ENCODE measurements around the gene MARK2.
A peak's percentile ranks its signal among the peaks of the same experiment; 100 is the strongest.

The MARK2 gene

DNA sequence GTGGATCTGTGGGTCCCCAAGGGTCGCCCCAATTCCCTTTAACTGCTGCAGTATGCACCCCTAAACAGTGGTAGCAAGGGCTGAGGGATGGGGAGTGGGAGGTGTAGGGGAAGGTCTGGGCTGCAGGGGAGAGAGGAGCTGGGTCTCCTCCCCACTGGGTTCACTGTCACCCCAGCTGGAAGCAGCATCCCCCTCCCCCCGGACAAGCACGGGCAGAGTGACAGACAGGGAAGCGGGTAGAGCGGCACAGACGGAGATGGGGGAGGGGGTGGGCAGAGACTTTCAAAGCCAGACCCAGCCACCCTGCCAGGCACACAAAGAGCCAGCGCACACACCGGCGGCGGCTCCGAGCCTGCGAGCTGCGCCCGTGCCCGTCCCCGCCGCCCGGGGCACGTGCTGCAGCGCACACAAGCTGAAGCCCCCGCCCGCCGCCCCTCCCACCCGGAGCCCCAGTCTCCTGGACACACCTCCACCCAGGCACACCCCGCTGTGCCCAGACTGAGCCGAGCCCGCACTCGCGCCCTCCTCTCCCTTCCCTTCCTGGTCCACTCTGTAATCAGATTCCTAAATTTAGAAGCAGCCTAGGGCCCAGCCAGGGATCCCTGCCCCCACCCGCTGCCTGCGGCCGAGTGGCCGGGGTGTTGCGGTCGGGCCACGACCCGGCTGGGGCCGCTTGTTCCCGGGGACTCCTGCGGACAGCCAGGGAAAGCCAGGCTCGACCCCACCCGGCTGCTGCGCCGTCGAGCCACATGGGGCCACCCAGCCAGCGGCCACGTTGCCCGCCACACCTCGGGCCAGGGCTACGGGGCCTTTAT, 79.0 kb downstream of the MARK2 start:
- DNase-seq (ENCODE audit: extremely low spot score, insufficient read length, low read depth), result no peak
- no peak for FAIRE-seq

- FAIRE-seq (no peak), DNase-seq (ENCODE audit: extremely low spot score, insufficient read length, low read depth) (no peak)
These were observed 79.7 kb downstream of the MARK2 start for GRCh38 chr11:63918507-63919191.

GRCh38 chr11:63919267-63920125, 80.6 kb downstream of the MARK2 start:
- DNase-seq (ENCODE audit: extremely low spot score, insufficient read length, low read depth), result no peak
- FAIRE-seq, result no peak

GRCh38 chr11:63920126-63920938, 81.4 kb downstream of the MARK2 start:
- DNase-seq (ENCODE audit: extremely low spot score, insufficient read length, low read depth), result no peak
- no peak for FAIRE-seq

DNA sequence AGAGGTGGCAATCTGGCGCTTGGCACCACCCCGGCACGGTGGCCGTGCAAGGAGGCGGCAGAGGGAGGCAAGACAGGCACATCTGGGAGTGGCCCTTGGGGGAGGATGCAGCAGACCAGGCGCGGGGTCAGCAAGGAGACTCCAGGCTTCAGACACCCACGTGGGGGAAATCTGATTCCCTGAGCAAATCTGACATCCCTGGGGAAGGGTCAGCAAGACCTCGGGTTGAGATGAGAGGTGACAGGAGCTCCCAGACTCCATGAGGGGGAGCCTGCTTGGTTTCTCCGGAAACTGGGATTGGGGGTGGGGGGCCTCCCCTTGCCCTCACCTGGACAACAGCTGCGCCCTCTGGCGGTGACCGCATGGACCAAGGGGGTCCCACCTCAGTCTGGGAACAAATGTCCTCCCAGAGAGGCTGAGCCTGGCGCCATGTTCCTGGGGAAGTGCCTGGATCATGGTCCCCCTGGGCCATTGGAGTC, 82.1 kb downstream of the MARK2 start:
- no peak for DNase-seq (ENCODE audit: extremely low spot score, insufficient read length, low read depth)
- FAIRE-seq, result no peak

- DNase-seq (ENCODE audit: extremely low spot score, insufficient read length, low read depth), result no peak
- no peak for FAIRE-seq
These were observed 83.8 kb downstream of the MARK2 start for GRCh38 chr11:63922673-63923192.

DNA sequence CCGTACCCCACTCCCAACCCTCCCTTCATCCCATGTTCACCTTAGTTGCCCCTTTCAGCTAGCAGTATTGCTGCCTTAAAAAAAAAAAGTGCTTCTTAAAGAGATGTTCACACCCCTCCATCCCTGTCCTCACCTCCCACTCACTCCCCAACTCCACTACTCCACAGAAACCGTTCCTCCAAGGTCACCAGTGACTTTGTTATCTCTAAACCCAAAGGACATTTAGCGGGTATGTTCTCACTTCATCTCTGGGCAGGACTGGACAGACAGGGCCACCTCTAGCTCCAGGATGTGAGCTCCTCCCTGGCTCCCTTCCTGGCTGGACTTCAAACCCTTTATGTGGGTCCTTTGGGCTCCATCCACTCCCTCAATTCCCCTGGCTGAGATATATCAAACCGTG, 84.4 kb downstream of the MARK2 start:
- DNase-seq (ENCODE audit: extremely low spot score, insufficient read length, low read depth) (no peak), FAIRE-seq (no peak)

GRCh38 chr11:63929616-63930015, 90.7 kb downstream of the MARK2 start:
- no peak for FAIRE-seq

GRCh38 chr11:63931045-63931444, 92.1 kb downstream of the MARK2 start:
- DNase-seq (ENCODE audit: extremely low spot score, insufficient read length, low read depth), result no peak
- FAIRE-seq, result no peak

More at GRCh38 chr11:63929616-63930015, 90.7 kb downstream of the MARK2 start:
- DNase-seq (ENCODE audit: extremely low spot score, insufficient read length, low read depth), result no peak

DNA sequence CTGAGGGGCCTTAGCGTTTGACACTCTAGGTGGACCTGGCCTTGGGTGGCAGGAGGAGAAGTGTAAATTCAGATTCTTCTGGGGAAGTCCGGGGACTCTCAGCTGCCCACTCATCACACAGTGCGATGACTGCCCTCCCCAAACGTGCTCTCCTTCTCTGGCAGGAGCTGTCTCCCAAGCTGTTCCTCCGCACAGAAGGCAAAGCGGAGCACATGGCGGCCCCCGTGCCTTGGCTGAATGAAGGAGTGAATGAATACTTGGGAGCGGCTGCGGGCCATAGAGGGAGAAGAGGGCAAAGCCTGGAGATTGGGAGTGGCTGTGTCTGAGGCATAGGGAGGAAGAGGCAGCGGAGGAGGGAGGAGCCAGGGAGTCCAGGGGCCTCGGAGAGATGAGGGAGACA, 93.0 kb downstream of the MARK2 start:
- DNase-seq (ENCODE audit: extremely low spot score, insufficient read length, low read depth) (no peak), FAIRE-seq (no peak)

- no peak for FAIRE-seq
These were observed 94.5 kb downstream of the MARK2 start for GRCh38 chr11:63933459-63933858.

DNA sequence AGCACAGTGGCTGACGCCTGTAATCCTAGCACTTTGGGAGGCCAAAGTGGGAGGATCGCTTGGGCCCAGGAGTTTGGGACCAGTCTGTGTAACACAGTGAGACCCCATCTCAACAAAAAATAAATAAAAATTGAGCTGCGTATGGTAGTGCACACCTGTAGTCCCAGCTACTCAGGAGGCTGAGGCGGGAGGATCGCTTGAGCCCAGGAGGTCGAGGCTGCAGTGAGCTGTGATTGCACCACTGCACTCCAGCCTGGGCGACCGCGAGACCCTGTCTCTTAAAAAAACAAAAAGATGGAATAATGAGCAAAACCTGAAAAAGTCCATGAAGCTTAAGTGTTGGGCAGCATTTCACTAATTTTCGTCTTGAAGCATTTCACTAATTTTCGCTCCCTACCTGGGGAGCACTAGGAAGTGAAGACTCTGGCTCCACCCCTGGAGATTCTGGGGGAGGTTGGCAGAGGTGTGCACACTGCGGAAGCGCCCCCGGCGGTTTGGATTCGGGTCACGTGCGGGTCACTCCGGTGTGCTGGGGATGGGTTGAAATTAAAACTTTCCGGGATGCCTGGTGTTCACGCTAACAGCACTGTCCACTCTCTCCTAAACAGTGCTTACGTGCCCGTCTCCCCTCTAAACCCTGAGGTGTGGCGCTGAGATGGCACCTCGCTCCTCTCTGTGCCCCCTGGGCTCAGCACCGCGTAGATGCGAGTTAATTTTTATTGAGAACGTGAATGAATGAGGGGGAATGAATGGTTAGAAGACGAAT, 99.0 kb downstream of the MARK2 start:
- no peak for FAIRE-seq
- DNase-seq (ENCODE audit: extremely low spot score, insufficient read length, low read depth), result no peak

More at GRCh38 chr11:63933459-63933858, 94.5 kb downstream of the MARK2 start:
- no peak for DNase-seq (ENCODE audit: extremely low spot score, insufficient read length, low read depth)

- FAIRE-seq (peak; percentile 88), DNase-seq (ENCODE audit: extremely low spot score, insufficient read length, low read depth) (peak; percentile 97)
These were observed 99.8 kb downstream of the MARK2 start, which contains the start of gene NAA40 for GRCh38 chr11:63938479-63939396. Gene NAA40, plus strand, starts transcription at chr11:63939002. Its CDS starts 95 bp downstream, at chr11:63939097.

DNA sequence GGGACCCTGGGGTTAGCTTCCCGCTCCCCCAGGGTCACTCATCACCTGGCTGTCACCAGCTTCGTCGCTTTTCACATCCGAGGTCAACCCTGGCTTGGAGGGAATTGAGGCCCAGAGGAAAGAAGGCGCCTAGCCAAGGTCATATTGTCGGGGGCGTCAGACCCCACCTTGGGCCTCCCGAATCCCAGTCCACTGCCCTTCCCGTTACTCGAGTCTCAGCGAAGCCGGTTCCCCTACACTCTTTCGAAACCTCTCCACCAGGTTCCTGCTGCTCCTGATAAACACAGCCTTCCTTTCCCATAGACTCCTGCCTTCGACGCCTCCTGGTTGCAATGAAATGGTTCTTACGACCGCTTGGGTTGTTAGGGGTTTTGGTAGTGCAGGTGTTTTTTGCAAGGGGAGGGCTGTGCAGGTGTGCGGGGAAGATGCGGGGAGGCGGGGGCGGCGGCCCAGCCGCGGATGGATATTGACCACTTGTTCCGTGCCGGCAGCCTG, 100.5 kb downstream of the MARK2 start:
- DNase-seq (ENCODE audit: extremely low spot score, insufficient read length, low read depth) (no peak), FAIRE-seq (no peak)

DNA sequence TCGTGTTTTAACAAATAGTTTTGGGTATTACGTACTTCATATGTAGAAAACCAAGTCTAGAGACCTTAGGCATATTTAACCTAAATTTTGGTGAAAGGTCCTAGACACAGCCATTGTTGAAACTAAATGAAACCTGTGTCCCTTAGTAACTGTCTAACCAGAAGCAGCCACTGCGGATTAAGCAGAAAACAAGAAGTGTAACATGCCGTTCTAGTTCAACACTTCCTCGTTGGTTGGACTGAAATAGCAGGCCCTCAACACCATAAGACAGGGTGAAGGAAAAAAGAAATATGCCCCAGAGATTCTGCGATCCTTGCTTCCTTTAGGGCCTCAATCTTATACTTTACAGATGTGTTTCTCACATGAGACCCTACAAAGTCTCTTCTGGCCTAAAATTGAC, 101.9 kb downstream of the MARK2 start:
- DNase-seq (ENCODE audit: extremely low spot score, insufficient read length, low read depth) (no peak), FAIRE-seq (no peak)

DNA sequence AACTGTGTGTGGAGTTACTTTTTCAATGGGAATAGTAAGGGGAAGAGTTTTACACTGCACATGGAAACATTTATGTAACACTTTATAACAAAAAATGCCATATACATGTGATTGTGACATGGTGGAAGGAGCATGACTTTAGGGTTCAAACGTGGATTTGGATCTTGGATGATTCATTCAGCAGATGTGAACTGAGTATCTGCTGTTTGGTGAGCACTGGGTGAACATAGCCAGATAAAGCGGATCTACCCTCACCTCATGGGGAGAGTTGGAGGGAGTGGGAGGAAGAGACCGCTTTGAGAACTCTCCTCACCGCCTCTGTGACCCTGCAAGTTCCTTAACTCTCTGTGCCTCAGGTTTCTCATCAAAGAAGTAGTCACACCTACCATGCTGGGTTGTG, 103.0 kb downstream of the MARK2 start:
- no peak for FAIRE-seq
- no peak for DNase-seq (ENCODE audit: extremely low spot score, insufficient read length, low read depth)

DNA sequence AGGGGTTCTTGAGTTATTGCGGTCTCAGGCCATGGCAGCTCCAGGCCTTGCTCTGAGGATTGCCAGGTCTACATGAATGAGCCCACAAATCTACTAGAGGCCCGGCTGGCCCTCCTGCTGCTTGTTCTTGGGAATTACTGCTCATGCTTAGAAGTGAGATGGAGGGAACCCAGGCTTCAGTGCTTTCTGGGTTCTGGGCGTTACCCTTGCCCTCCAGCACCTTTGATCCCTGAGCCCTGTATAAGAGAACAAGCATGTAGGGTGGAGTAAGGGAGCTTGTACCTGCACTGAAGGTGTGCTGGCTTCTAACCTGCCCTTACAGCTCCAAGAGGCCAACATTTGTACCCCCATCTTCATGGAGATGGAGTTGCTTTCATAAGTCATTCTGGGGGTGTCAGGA, 103.9 kb downstream of the MARK2 start:
- no peak for DNase-seq (ENCODE audit: extremely low spot score, insufficient read length, low read depth)

More for the DNA sequence above, 103.9 kb downstream of the MARK2 start:
- FAIRE-seq, result no peak
